Effector memory CD4-positive, alpha-beta T cell (primary cell): ENCODE results near the gene UBAC2.
A peak's percentile ranks its signal among the peaks of the same experiment; 100 is the strongest.

Source experiments
- DNase-seq, 3 donors: peaks; one replicate each; pipeline ENCODE4 v3.0.0-alpha.2; 2020
- H3K27ac ChIP-seq: 2 replicates; pipeline ENCODE4 v1.7.0; 2013; ENCODE audit warnings: mild to moderate bottlenecking, low read length, moderate library complexity; ENCODE audit not compliant: insufficient read depth, poor library complexity, severe bottlenecking
- H3K27me3 ChIP-seq: replicated peaks from 2 replicates; pipeline ENCODE4 v1.7.0; 2013; ENCODE audit warnings: mild to moderate bottlenecking, low read length; ENCODE audit not compliant: insufficient read depth, control insufficient read depth, poor library complexity, severe bottlenecking
- H3K36me3 ChIP-seq: 2 replicates; pipeline ENCODE4 v1.7.0; 2013; ENCODE audit warnings: mild to moderate bottlenecking, low read length, moderate library complexity; ENCODE audit not compliant: control insufficient read depth, insufficient read depth
- H3K4me1 ChIP-seq: 2 replicates; pipeline ENCODE4 v1.7.0; 2013; ENCODE audit warnings: low read length, mild to moderate bottlenecking; ENCODE audit not compliant: control insufficient read depth, insufficient read depth, poor library complexity, severe bottlenecking
- H3K4me3 ChIP-seq: 2 replicates; pipeline ENCODE4 v1.7.0; 2013; ENCODE audit warnings: low read length, low read depth, mild to moderate bottlenecking; ENCODE audit not compliant: insufficient read depth, poor library complexity, severe bottlenecking
- H3K9me3 ChIP-seq: 2 replicates; pipeline ENCODE4 v1.7.0; 2013; ENCODE audit warnings: mild to moderate bottlenecking, low read length, moderate library complexity; ENCODE audit not compliant: control insufficient read depth

UBAC2 gene

DNA sequence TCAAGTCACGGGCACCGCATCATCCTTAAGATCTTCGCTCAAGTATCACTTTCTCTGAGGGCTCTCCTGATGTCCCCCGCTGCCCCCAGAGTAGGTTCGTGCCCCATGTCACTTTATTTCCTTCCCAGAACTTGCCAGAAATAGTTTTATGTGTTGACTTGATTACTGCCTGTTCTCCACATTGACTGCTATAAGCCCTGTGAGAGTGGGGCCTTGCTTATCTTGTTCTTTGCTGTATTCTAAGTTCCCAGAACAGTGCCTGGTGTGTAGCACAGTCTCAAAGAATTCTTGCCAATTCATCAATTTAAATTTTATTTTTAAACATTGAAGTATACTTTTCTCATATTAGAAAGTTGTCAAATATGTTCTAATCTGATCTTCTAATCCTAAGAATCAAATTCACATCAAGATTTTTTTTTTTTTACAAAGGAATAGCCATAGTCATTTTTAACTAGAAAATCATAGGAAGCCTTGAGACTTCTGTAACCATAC is 138.6 kb downstream of the UBAC2 start:
- Histone ChIP-seq H3K27me3 (no peaks in the 10 kb centered on the region), H3K27ac (peak overlapping the region; percentile 64), H3K4me1 (peaks cover 22% of the 10 kb centered on the region), H3K36me3 (peaks cover 24% of the 10 kb centered on the region), H3K9me3 (no peaks in the 10 kb centered on the region), H3K4me3 (no peak overlapping the region)
- DNase-seq, result no peak

DNA sequence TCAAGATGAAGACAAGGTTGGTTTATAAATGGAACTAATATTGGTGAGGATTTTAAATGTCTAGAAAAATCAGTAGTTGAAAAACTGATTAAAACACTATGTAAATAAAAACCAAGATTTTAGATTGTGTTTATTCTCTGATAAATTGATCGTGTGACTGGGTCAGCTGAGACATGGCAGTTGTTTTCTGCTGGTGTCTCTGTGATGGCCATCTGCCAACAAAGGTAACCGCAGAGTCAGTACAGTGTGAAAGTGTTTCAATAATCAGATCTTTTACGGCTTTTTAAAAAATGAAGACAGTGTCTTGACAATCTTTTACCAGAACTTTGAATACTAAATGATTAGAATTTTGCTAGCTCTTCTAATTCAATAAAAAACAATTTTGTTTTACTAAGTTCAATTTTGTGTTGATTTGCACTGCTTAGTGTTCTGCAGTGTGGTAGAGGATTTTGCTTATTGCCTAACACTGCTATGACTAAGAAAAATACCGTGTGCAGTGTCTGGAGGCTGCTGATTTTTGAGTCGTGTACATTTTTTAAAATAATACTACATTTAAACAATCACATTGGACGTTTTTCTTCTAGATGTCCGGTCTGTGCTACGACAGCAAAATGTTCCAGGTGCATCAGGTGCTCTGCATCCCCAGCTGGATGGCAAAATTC is 139.2 kb downstream of the UBAC2 start:
- Histone ChIP-seq H3K4me3 (peak overlapping the region; percentile 19), H3K36me3 (peaks cover 24% of the 10 kb centered on the region), H3K4me1 (peaks cover 22% of the 10 kb centered on the region), H3K27me3 (no peaks in the 10 kb centered on the region), H3K27ac (peak overlapping the region; percentile 64), H3K9me3 (no peaks in the 10 kb centered on the region)
- peak; percentile 46 to 62 (median 46) for DNase-seq

DNA sequence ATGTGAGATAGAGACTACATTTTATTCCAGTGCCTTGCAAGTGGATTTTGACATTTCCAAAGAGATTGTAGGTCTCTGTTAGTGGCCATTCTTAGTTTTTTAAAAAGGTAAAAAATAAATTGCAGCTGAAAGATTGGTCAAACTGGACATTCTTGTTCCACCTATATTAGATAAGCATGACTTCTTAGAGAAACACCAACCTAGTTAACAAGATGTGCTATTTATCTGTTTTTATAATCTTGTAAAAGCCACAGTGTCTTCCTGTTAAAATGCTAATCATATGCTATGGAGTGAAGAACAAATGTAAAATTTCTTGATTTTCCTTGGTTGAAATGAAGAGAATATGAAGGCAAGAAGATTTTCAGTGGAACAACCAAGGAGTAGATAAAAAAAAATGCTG is 140.0 kb downstream of the UBAC2 start:
- DNase-seq, result no peak
- peaks cover 22% of the 10 kb centered on the region for H3K4me1 ChIP-seq
- H3K27me3 ChIP-seq, result no peaks in the 10 kb centered on the region
- peak overlapping the region; percentile 64 for H3K27ac ChIP-seq
- H3K4me3 ChIP-seq, result peak overlapping the region; percentile 19
- H3K36me3 ChIP-seq, result peaks cover 24% of the 10 kb centered on the region
- H3K9me3 ChIP-seq, result no peaks in the 10 kb centered on the region

DNA sequence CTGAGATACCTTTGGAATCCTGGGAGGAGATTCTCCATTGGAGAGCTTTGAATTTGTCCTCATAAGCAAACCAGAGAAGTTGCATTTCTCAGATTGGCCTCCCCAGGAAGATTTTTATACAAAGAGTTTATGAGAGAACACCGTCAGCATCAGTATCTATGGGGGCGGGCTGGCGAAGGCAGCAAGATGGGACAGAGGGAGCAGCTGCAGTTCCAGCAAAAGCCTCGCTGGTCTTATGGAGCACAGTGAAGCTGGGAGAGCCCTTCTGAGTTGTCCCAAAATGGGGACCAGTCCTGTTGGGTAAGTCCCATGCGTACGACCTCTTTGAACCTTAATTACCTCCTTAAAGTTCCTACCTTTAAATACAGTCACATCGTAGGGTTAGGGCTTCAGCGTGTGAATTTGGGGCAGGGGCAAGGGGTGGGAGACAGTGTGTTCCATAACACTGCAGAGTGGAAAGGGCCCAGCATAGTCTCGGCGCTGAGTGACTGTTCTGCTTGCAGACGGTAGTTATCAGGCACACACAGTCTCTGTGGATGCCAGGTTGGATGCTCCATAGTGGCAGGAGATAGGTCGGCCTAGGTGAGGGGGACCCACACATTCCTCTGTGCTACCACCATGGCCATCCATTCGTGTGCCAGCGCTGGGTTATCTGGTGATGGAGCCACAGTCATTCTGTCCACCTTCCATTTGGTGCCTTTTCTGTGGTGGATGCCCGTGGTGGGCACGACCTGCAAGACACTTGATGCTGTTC is 141.5 kb downstream of the UBAC2 start:
- Histone ChIP-seq H3K27ac (no peak overlapping the region), H3K27me3 (no peaks in the 10 kb centered on the region), H3K9me3 (no peaks in the 10 kb centered on the region), H3K4me3 (no peak overlapping the region), H3K36me3 (peaks cover 27% of the 10 kb centered on the region), H3K4me1 (peaks cover 28% of the 10 kb centered on the region)
- no peak for DNase-seq

DNA sequence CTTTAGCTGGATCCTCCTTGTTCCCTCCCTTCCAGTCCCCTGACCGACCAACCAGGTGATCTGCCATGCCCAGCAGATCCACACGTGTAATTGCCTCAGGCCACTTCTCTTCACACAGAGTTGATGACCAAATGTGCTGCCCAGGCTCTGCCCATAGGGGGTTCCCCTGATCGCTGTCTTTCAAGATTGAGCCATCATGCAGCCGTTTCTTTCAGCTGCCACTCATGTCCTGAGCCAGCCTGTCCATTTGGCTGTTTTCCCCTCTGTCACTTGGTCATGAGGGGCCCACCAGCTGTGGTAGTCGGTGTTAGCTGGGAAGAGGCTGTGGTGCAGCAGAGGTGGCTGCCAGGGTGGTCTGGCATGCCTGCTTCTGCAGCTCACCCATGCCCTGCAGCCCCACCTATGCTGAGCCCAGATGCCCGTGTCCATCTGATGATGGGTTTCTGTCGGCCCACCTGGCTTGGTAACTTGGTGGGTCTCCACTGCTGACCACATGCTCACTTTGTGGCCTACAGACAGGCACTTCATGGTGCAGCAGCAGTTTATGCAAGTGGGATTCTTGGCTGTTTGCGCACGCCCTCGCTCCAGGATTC is 142.2 kb downstream of the UBAC2 start:
- Histone ChIP-seq H3K9me3 (no peaks in the 10 kb centered on the region), H3K4me1 (peaks cover 34% of the 10 kb centered on the region), H3K36me3 (peaks cover 33% of the 10 kb centered on the region), H3K27me3 (no peaks in the 10 kb centered on the region), H3K4me3 (no peak overlapping the region), H3K27ac (no peak overlapping the region)
- DNase-seq, result no peak

DNA sequence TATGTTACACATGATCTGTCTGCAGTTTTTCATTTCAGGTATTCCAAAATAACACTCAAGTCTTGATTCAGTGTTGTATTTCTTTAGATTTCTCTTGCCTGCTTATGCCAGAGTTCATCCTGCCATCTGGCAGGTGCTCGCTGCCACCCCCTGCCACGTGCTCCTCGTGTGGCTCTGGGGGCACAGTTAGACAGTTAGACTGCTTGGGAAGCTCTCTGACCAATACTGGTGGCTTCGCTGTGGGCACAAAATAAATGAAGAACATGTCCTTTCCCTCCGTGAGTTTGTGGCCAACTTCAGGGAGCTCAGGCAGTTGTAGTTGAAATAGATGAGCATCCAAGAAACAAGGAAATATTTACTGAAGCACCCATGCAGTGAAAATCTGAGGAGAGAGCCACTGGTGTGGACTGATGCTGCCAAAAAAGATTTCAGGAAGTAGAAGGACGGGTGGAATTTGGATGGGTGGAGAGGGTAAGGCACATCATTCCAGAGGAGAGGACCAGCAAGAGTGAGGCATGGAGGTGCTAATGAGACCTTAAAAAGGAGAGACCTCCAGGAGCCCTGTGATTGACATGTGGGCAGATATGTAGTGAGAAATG is 144.1 kb downstream of the UBAC2 start:
- Histone ChIP-seq H3K9me3 (no peaks in the 10 kb centered on the region), H3K27me3 (no peaks in the 10 kb centered on the region), H3K27ac (peak overlapping the region; percentile 16), H3K4me1 (peaks cover 28% of the 10 kb centered on the region), H3K36me3 (peaks cover 36% of the 10 kb centered on the region), H3K4me3 (no peak overlapping the region)
- DNase-seq, result no peak

DNA sequence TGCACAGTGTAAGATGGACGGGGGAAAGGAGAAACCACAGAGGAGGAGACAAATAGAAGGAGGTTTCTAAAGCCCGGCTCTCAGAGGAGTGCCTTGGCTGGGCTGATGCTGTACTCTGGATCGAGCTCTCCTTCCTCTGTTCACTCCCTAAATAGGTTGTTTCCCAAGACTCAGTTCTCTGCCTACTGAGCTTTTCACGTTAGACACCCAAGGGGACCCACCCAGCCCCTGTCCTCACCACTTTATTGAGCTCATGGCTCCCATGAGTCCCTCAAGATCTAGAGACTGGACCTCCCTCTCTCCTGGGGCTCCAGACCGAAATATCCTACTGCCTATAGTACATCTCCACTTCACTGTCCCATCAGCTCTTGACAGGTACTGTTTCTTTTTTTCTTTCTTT is 144.7 kb downstream of the UBAC2 start:
- H3K4me1 ChIP-seq, result peaks cover 27% of the 10 kb centered on the region
- H3K27ac ChIP-seq, result no peak overlapping the region
- DNase-seq, result no peak
- H3K4me3 ChIP-seq, result no peak overlapping the region
- no peaks in the 10 kb centered on the region for H3K27me3 ChIP-seq
- H3K36me3 ChIP-seq, result peaks cover 36% of the 10 kb centered on the region
- H3K9me3 ChIP-seq, result no peaks in the 10 kb centered on the region

DNA sequence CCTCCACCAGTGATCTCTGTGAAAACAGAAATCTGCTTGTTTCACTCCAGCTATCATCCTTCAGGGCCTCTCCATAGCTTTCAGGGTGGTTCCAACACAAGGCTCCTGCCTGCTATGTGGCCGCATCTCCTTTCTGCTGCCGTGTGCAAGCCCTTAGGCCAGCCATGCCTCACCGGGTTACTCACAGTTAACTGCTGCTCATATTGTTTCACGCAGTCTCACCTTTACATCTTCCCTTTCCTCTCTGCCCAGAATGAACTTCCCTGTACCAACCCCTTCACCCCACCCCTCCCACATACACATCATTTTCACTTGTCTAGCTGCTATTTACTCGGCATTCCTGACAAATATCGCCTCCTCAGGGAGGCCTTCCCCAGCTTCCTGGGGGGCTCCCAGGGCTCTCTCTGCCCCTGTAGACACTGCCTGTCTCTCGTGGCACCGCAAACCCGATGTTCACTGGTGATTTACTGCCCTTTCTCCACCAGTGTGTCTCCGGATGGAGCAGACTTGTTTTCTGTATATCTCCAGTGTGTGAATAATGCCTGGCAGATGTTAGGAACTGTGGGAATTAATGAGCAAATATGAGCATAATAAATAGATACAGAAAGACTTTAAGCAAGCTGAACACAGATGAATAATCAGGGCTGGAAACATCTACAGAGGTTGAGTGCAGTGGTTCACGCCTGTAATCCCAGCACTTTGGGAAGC is 145.8 kb downstream of the UBAC2 start:
- H3K27me3 ChIP-seq, result no peaks in the 10 kb centered on the region
- H3K4me1 ChIP-seq, result peaks cover 32% of the 10 kb centered on the region
- H3K9me3 ChIP-seq, result no peaks in the 10 kb centered on the region
- no peak overlapping the region for H3K4me3 ChIP-seq
- peak overlapping the region; percentile 7 for H3K27ac ChIP-seq
- DNase-seq, result no peak
- H3K36me3 ChIP-seq, result peaks cover 36% of the 10 kb centered on the region

DNA sequence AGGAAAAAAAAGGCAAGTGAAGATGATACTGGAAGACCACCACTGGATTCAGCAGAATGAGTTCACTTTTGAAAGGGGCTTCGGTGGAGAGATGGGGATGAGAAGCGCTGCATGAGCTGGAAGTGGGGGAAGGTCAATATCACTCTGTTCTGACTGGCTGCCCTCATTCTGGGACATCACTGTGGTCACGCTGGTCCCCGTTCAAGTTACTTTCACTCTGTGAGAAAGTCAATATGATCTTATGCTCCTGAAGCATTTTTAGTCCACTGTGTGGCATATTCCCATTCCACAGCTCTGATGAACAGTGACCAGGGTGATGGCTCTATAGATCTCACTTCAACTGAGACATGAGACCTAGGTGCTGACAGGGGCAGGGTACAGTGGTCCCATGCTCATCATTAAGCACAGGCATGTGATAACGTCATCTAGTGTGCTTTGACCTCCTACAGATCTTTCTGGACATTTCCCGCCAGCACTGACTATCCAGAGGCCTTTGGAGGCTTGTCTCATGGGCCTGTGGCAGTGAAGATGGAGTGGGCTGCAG is 146.8 kb downstream of the UBAC2 start:
- H3K36me3 ChIP-seq, result peaks cover 30% of the 10 kb centered on the region
- DNase-seq, result no peak
- H3K9me3 ChIP-seq, result no peaks in the 10 kb centered on the region
- no peak overlapping the region for H3K4me3 ChIP-seq
- peaks cover 41% of the 10 kb centered on the region for H3K4me1 ChIP-seq
- H3K27ac ChIP-seq, result peak overlapping the region; percentile 44
- no peaks in the 10 kb centered on the region for H3K27me3 ChIP-seq
